HUES48 (cell line): ENCODE measurements around the gene STAC.

Source experiments
- H3K27ac ChIP-seq: one replicate; pipeline ENCODE4 v1.7.0; 2013; ENCODE audit warnings: low read depth, low read length, inconsistent platforms
- H3K27me3 ChIP-seq: 2 replicates; pipeline ENCODE4 v1.6.1; 2013; ENCODE audit warnings: mild to moderate bottlenecking, low read length; ENCODE audit not compliant: control insufficient read depth, insufficient read depth
- H3K36me3 ChIP-seq: 2 replicates; pipeline ENCODE4 v1.6.1; 2013; ENCODE audit warnings: low read length; ENCODE audit not compliant: control insufficient read depth, insufficient read depth
- H3K4me1 ChIP-seq: 2 replicates; pipeline ENCODE4 v1.6.1; 2013; ENCODE audit warnings: mild to moderate bottlenecking, low read length; ENCODE audit not compliant: control insufficient read depth, insufficient read depth
- H3K4me3 ChIP-seq: 2 replicates; pipeline ENCODE4 v1.5.1; 2013; ENCODE audit warnings: mild to moderate bottlenecking, low read depth, low read length
- H3K9ac ChIP-seq: 2 replicates; pipeline ENCODE4 v1.6.1; 2013; ENCODE audit warnings: mild to moderate bottlenecking, low read depth, low read length, moderate library complexity
- H3K9me3 ChIP-seq: 2 replicates; pipeline ENCODE4 v1.6.1; 2013; ENCODE audit warnings: low read length; ENCODE audit not compliant: control insufficient read depth, insufficient read depth

STAC gene

GRCh38 chr3:36411587-36411986 is 31.3 kb downstream of the STAC start:
- H3K36me3 ChIP-seq = peaks cover 3% of the 10 kb centered on the region; the same call in 1 of the 2 replicates
- H3K27ac ChIP-seq = no peak overlapping the region
- no peaks in the 10 kb centered on the region; the same call in 1 of the 2 replicates for H3K9me3 ChIP-seq
- H3K4me1 ChIP-seq = 0 out of 2 replicates have a peak, but pooled peaks cover 2% of the 10 kb centered on the region
- no peaks in the 10 kb centered on the region for H3K27me3 ChIP-seq
- H3K4me3 ChIP-seq = no peak overlapping the region
- no peak overlapping the region for H3K9ac ChIP-seq

GRCh38 chr3:36416599-36416998 is 36.3 kb downstream of the STAC start:
- H3K9me3 ChIP-seq = no peaks in the 10 kb centered on the region; the same call in 1 of the 2 replicates
- no peak overlapping the region for H3K9ac ChIP-seq
- H3K4me3 ChIP-seq = no peak overlapping the region
- 0 out of 2 replicates have a peak, but pooled peaks cover 2% of the 10 kb centered on the region for H3K4me1 ChIP-seq
- no peaks in the 10 kb centered on the region for H3K27me3 ChIP-seq
- 0 out of 2 replicates have a peak, but pooled peaks cover under 1% of the 10 kb centered on the region for H3K36me3 ChIP-seq
- no peak overlapping the region for H3K27ac ChIP-seq

GRCh38 chr3:36417237-36417636 is 36.9 kb downstream of the STAC start:
- Histone ChIP-seq H3K27me3 (no peaks in the 10 kb centered on the region), H3K36me3 (no peaks in the 10 kb centered on the region), H3K4me3 (no peak overlapping the region), H3K27ac (no peak overlapping the region), H3K9me3 (no peaks in the 10 kb centered on the region; the same call in 1 of the 2 replicates), H3K4me1 (no peaks in the 10 kb centered on the region), H3K9ac (no peak overlapping the region)

GRCh38 chr3:36418296-36418695 is 38.0 kb downstream of the STAC start:
- no peak overlapping the region for H3K9ac ChIP-seq
- no peaks in the 10 kb centered on the region for H3K4me1 ChIP-seq
- no peaks in the 10 kb centered on the region; the same call in 1 of the 2 replicates for H3K9me3 ChIP-seq
- H3K36me3 ChIP-seq = no peaks in the 10 kb centered on the region
- no peaks in the 10 kb centered on the region for H3K27me3 ChIP-seq
- H3K27ac ChIP-seq = no peak overlapping the region
- no peak overlapping the region for H3K4me3 ChIP-seq

GRCh38 chr3:36428445-36428844 is 48.1 kb downstream of the STAC start:
- no peak overlapping the region for H3K27ac ChIP-seq
- H3K27me3 ChIP-seq = no peaks in the 10 kb centered on the region
- H3K4me1 ChIP-seq = no peaks in the 10 kb centered on the region
- H3K4me3 ChIP-seq = no peak overlapping the region
- no peaks in the 10 kb centered on the region for H3K36me3 ChIP-seq
- no peaks in the 10 kb centered on the region for H3K9me3 ChIP-seq
- no peak overlapping the region for H3K9ac ChIP-seq

GRCh38 chr3:36429986-36430485 is 49.7 kb downstream of the STAC start:
- Histone ChIP-seq H3K4me3 (no peak overlapping the region), H3K27me3 (no peaks in the 10 kb centered on the region), H3K4me1 (no peaks in the 10 kb centered on the region), H3K36me3 (no peaks in the 10 kb centered on the region), H3K27ac (no peak overlapping the region), H3K9ac (no peak overlapping the region), H3K9me3 (no peaks in the 10 kb centered on the region)

GRCh38 chr3:36433511-36433910 is 53.2 kb downstream of the STAC start:
- no peaks in the 10 kb centered on the region for H3K36me3 ChIP-seq
- H3K9ac ChIP-seq = no peak overlapping the region
- H3K27ac ChIP-seq = no peak overlapping the region
- H3K4me3 ChIP-seq = no peak overlapping the region
- no peaks in the 10 kb centered on the region for H3K4me1 ChIP-seq
- no peaks in the 10 kb centered on the region for H3K9me3 ChIP-seq
- H3K27me3 ChIP-seq = no peaks in the 10 kb centered on the region

- Histone ChIP-seq H3K27me3 (no peaks in the 10 kb centered on the region), H3K36me3 (no peaks in the 10 kb centered on the region), H3K9ac (no peak overlapping the region), H3K27ac (no peak overlapping the region), H3K4me1 (no peaks in the 10 kb centered on the region), H3K4me3 (no peak overlapping the region), H3K9me3 (no peaks in the 10 kb centered on the region)
These were observed 54.6 kb downstream of the STAC start for GRCh38 chr3:36434687-36435426.

- no peaks in the 10 kb centered on the region for H3K27me3 ChIP-seq
- no peak overlapping the region for H3K4me3 ChIP-seq
- peaks cover 10% of the 10 kb centered on the region; the same call in 1 of the 2 replicates for H3K4me1 ChIP-seq
- H3K9me3 ChIP-seq = no peaks in the 10 kb centered on the region
- peaks cover 15% of the 10 kb centered on the region for H3K36me3 ChIP-seq
- H3K9ac ChIP-seq = no peak overlapping the region
- H3K27ac ChIP-seq = no peak overlapping the region
These were observed 62.9 kb downstream of the STAC start for GRCh38 chr3:36443028-36443686.

GRCh38 chr3:36444909-36445308 is 64.6 kb downstream of the STAC start:
- Histone ChIP-seq H3K27ac (peak overlapping the region; percentile 84), H3K9ac (no peak overlapping the region), H3K4me1 (peaks cover 10% of the 10 kb centered on the region; the same call in 1 of the 2 replicates), H3K27me3 (no peaks in the 10 kb centered on the region), H3K9me3 (no peaks in the 10 kb centered on the region), H3K36me3 (peaks cover 15% of the 10 kb centered on the region), H3K4me3 (no peak overlapping the region)

- no peak overlapping the region for H3K27ac ChIP-seq
- H3K4me3 ChIP-seq = no peak overlapping the region
- H3K36me3 ChIP-seq = peaks cover 15% of the 10 kb centered on the region
- H3K9ac ChIP-seq = no peak overlapping the region
- H3K9me3 ChIP-seq = no peaks in the 10 kb centered on the region
- H3K27me3 ChIP-seq = no peaks in the 10 kb centered on the region
- peaks cover 10% of the 10 kb centered on the region; the same call in 1 of the 2 replicates for H3K4me1 ChIP-seq
These were observed 66.0 kb downstream of the STAC start for GRCh38 chr3:36446276-36446675.
